ENCODE results near the gene TBX3. TPM values are rescaled to one million over a fixed set of nuclear protein-coding genes. Genes with fewer than 3 reads are reported as not detected.

Gene TBX3
- total and polyA plus RNA-seq, 12 donors, result 4.0 to 32.4 (median 11.4) TPM

DNA sequence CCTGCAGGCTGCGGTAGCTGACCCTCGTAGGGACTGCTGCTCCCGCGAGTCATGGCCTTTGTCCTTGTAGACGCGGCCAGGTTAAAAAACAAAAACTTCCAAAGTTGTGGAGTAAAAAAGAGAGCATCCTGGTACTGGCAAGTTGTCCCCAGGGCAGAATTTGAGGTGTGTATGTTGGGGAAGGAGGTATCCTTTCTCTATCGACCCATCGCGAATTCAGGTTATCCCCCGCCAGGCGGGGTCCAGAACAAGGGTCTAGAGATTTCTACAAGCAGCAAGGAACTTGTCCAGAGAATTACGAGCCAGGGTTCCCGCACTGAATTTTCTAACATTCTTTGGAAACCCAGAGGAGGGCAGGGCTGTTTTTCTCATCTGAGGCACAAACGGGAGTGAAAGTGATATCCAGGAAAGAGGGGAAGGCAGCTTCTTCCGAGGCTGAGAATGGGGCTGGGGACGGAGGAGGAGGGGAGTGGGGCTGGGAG is 16.3 kb downstream of the TBX3 start:
- intact Hi-C loops (cut with DNase I), result loop anchor here (1.0 to 10.0 kb wide), 13 partner anchors 497 to 1090 kb away; no protein-coding TSS in a partner anchor
- peak overlapping the region in 9 of 10 donors; percentile 33 to 54 (median 50) for H3K4me3 ChIP-seq
- ATAC-seq, result no peak

DNA sequence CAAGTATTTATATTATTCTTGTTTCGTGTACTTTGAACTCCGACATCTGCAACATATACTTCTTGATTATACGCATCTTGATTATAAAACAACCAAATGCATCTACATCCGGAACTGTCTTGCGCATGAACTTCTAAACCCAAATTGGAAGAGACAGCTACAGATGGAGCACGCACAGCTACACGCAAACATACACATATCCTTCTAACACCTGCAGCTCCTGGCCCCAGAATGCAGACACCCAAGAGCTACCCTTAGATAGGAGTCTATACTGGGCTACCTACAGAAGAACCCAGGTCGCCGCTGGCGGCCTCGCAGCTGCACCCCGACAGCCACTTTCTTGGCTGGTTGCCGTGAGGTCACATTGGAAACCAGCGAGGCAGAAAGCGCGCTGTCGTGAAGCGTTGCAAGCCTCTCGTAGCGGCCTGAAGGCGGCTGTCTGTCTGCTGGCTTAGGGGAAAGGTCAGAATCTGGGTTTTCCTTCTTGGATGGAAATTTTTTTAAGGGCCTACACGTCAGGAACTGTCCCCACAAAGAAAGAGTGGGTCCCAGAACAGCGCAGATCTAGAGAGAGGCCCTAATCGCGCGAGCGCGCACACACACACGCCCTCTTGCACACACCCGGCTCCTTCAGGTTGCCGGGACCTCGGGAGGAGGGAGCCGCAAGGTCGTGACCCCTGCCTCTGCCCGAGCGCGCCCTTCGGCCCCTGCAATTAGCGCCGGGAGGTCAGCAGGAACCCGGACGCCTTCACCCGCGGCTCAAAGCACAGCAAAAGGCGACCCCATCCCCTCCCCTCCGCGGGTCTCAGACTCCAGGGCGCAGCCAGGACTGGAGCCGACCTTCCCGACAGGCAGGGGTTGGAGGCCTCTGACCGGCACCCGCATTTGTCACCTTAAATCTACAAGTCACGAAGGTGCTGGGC is 17.0 kb downstream of the TBX3 start:
- intact Hi-C loops (cut with DNase I), result loop anchor here (2.0 to 10.0 kb wide), 10 partner anchors 498 to 1090 kb away; no protein-coding TSS in a partner anchor
- Histone ChIP-seq H3K36me3 (peaks cover 0 to 16% (median 0%) of the 10 kb centered on the region in 9 donors), H3K4me1 (peaks cover 2 to 33% (median 19%) of the 10 kb centered on the region in 9 donors), H3K27ac (no peak overlapping the region), H3K4me3 (no peak overlapping the region), H3K27me3 (peaks cover 6 to 98% (median 60%) of the 10 kb centered on the region in 7 donors), H3K9me3 (no peaks in the 10 kb centered on the region)
- WGBS, 2 donors, result 32 to 45% methylated on average over 53 of the region's 53 CpGs
- DNase-seq (no peak), ATAC-seq (peak in 1 of 8 donors; percentile 26)
- TF ChIP-seq, protein P1, sequence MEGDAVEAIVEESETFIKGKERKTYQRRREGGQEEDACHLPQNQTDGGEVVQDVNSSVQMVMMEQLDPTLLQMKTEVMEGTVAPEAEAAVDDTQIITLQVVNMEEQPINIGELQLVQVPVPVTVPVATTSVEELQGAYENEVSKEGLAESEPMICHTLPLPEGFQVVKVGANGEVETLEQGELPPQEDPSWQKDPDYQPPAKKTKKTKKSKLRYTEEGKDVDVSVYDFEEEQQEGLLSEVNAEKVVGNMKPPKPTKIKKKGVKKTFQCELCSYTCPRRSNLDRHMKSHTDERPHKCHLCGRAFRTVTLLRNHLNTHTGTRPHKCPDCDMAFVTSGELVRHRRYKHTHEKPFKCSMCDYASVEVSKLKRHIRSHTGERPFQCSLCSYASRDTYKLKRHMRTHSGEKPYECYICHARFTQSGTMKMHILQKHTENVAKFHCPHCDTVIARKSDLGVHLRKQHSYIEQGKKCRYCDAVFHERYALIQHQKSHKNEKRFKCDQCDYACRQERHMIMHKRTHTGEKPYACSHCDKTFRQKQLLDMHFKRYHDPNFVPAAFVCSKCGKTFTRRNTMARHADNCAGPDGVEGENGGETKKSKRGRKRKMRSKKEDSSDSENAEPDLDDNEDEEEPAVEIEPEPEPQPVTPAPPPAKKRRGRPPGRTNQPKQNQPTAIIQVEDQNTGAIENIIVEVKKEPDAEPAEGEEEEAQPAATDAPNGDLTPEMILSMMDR (IDR thresholded peaks at IDR 0.05), result no peak

More for the DNA sequence above, 16.3 kb downstream of the TBX3 start:
- no peaks in the 10 kb centered on the region for H3K9me3 ChIP-seq
- peaks cover 2 to 37% (median 17%) of the 10 kb centered on the region in 9 donors for H3K4me1 ChIP-seq
- 21 to 28% methylated on average over 16 of the region's 16 CpGs for WGBS, 2 donors
- DNase-seq, result no peak
- peaks cover 6 to 100% (median 56%) of the 10 kb centered on the region in 7 donors for H3K27me3 ChIP-seq
- no peak overlapping the region for H3K27ac ChIP-seq
- TF ChIP-seq, protein P1 (IDR thresholded peaks at IDR 0.05), result no peak
- H3K36me3 ChIP-seq, result peaks cover 0 to 23% (median 0%) of the 10 kb centered on the region in 9 donors

DNA sequence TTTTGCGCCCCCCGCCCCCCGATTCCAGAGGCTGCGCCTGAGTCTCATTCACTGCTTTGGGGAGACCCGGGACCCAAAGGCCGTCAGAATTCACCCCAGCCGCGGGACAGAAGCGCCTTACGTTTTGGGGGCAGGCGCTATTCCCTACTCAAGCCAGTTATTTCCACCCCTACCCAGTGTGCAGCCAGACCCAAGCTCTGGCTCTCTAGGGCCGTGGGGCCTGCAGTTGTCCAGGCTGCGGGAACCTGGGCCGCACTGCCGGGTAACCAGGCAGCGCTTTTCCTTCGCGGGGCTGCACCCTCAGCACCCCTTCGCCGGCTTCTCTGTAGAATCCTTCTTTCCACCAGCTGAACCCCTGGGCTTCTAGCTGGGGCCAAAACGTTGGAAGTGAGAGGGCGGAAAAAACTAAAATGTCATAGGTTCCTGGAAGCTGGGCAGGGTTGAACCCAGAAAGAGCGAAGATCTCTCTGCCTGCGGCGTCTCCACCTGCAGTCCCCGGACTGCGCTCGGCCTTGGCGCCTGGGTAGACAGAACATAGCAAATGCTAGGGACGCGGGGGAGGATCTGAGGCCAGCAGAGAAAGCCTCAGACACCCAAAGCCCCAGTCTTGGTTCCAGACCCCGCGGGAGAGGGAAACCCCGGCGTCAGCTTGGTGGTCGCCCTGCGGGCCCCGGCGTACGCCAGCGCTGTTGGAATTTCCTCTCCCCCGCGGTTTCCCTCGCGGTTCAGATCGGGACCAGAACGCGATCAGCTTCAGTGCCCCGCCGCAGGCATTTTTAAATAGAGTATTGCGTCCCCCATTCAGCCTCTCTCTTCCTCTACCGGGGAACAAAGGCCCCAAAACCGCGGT is 18.3 kb downstream of the TBX3 start:
- ATAC-seq (no peak), DNase-seq (no peak)
- no peaks in the 10 kb centered on the region for H3K9me3 ChIP-seq
- WGBS, 2 donors, result 15% methylated on average over 50 to 54 of the region's 54 CpGs
- TF ChIP-seq, protein P1 (IDR thresholded peaks at IDR 0.05), result no peak
- no peak overlapping the region for H3K27ac ChIP-seq
- intact Hi-C loops (cut with DNase I), result loop anchor here (2.0 to 10.0 kb wide), 10 partner anchors 499 to 1092 kb away; no protein-coding TSS in a partner anchor
- H3K4me3 ChIP-seq, result peak overlapping the region in 4 of 10 donors; percentile 2 to 22 (median 14)
- H3K36me3 ChIP-seq, result peaks cover 0 to 3% (median 0%) of the 10 kb centered on the region in 9 donors
- peaks cover 6 to 84% (median 67%) of the 10 kb centered on the region in 7 donors for H3K27me3 ChIP-seq
- peaks cover 2 to 33% (median 19%) of the 10 kb centered on the region in 9 donors for H3K4me1 ChIP-seq
